Embryonic facial prominence (tissue), 1 donor: Measurements from ENCODE around the gene C1QTNF1.
"Not testable (repeated sequence)": the region's sequence is repeated elsewhere in the genome, so short reads cannot be mapped to it uniquely, and the experiment has no call there.

ENCODE experiments used
- DNase-seq: peaks from one replicate; pipeline ENCODE4 v3.0.0-alpha.2; 2016; ENCODE audit errors: extremely low spot score

The C1QTNF1 gene

GRCh38 chr17:79005063-79005861 is 18.7 kb upstream of the C1QTNF1 start:
- DNase-seq, result no peak

DNA sequence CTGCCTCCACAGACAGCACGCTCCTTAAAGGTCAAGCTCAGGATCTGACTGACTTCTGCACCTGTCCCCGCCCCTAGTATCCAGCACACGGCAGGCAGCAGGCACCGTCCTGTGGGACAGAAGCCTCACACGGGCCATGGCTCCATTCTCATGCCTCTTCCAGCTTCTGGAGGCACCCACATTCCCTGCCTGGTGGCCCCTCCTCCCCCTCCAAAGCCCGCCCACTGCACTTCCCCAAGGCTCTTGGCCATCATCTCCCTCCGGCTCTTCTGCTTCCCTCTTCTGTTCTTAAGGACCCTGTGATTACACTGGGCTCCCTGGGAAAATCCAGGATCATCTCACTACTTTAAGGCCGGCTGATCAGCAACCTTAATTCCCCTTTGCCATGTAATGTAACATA is 17.9 kb upstream of the C1QTNF1 start:
- DNase-seq, result no peak

- DNase-seq, result no peak
Measured at GRCh38 chr17:79006794-79007503, 17.0 kb upstream of the C1QTNF1 start.

DNA sequence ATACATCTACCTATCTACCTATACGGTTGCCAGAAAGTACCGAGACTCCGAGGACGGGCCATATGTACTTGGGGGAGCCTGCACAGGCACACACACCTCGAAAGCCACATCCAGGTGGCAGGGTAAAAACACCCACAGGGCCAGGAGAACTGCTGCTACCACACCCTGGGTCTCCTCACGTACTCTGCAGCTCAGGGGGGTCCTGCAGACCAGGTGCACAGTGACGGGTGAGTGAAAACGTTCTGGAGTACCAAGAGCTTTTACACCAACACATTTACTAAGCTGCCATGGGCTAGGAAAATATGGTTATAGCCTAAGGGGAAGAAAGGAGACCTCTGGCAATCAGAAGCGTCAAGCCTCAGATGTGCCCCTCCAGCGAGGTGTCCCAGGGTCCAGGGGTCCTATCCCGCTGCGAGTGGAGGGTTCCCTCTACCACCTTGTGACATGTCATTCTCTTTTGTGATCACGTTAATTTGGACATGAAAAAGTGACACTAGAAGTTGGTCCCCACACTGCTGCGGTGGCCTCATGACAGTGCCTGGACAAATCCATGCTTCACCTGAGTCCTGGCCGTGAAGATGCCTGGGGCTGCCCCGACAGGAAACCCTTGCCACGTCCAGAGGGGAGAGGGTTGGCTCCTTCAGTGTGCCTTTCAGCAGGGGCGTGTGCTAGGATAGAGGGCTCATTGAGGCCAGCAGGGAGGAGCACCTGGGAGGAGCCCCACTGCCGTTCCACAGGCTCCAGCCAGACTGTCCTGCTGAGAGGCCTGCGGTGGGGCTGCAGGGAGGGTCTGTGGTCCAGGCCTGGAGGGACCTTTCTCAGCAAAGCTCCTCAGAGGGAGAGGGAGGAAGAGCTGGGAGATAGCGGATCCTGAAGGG is 16.2 kb upstream of the C1QTNF1 start:
- DNase-seq, result no peak

DNA sequence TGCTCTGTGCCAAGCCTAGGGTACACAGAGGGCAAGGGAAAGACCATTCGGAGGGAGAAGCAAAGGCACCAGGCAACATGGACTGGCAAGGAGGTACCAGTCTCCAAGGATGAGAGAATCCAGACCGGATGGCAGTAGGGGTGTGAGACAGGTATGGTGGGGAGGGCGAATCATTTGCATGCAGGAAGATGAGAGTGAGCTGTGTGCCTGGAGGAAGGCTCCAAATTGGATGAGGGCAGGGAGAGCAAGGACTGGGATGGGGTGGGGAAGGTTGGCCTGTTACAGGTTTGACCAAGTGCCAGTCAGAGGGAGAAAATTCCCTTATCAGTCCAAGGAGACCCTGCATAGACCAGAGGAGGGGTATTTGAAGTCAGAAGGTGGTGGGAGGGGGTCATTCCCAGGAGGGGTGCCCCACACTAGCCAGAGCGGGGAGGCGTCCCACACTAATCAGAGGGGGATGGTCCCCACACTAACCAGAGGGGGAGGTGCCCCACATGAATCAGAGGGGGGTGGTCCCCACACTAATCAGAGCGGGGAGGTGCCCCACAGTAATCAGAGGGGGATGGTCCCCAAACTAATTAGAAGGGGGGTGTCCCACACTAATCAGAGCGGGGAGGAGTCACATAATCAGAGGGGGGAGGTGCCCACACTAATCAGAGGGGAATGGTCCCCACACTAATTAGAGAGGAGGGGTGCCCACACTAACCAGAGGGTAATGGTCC is 15.1 kb upstream of the C1QTNF1 start:
- DNase-seq, result no peak

DNA sequence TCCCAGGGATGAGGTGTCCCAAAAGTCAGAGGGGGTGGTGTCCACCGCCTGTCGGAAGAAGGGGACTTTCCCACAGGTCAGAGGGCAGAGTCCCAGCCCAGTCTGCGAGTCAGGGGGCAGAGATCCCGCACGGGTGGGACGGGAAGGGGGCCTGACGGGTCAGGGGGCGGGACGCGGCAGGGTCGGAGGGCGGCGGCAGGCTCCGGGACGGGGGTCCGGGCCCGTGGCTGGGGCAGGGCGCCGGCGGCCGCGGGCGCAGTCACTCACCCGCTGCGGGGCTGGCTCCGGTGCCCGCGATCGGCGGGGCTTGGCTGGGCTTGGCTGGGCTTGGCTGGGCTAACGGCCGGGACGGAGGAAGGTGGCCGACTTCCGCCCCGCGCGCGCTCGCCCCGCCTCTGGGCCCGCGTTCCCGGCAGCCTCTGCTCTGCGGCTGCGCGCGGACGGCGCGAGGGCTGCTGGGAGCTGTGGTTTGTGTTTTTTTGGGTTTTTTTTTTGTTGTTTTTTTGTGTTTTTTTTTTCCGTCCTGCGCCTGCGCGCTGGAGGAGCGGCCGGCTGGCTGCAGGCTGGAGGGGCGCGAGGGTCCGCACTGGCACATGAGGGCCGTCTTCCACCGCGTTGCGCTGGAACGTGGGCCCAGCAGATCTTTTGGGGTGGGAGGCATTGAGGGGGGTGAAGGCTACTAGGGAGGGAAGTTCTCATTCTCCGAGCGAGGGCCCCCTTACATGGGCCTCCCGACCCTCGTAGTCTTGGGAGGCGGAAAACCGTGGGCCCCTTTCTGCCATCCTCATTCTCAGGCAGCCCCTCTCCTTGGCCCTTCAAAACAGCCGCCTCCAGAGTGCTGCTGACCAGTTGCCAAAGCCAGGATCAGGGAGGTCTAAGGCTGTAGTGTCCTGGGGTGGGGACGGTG is 14.3 kb upstream of the C1QTNF1 start, which contains the start of gene CANT1:
Gene CANT1, minus strand, starts transcription at position 368 of the 907 bp plus-strand sequence. CDS start 12,142 bp downstream, outside the sequence.
- peak; percentile 42 for DNase-seq

DNA sequence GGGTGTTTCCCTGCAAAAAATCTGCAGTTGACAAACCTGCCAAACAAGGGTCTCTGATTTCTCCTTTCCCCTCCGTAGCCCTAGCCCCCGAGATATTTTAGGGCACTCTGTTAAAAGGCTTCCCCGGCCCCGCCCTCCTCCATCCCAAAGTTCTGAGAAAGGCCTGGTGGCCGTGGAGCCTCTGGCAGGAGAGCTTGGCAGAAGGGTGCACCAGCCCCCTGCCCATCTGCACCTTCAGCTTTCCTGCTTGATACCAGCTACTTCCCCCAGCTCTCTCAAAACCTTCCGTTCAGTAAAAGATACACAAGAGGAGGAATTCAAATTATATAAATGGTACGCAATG is 13.7 kb upstream of the C1QTNF1 start:
- no peak for DNase-seq

- DNase-seq, result no peak
Measured at GRCh38 chr17:79011451-79012147, 12.4 kb upstream of the C1QTNF1 start.

DNA sequence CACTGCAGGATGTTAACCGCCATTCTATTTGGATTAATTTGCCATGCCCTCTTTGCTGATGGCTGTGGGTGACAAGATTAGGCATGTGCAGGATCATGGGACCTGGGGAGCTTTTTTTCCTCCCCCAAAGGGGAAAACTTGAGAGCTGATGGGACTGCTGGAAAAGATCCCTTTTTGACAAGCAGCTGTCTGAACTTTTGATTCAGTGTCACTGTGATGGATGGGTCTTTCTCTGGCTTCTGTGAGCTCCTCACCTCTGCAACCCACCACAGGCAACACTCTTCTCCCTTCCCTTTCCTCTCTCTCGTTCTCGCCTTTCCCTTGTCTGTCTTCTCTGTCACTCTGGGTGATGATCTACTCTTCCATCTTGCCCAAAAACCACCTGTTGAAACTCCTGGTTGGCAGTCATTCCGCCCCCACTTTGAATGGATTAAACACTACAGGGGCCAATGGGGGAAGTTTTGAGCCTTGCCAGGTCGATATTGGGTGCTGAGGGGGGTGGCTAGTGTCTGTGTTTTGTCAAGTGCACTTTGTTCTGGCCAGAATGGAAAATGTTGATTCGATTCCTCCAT is 11.3 kb upstream of the C1QTNF1 start:
- no peak for DNase-seq

GRCh38 chr17:79014158-79014758 is 9.7 kb upstream of the C1QTNF1 start:
- DNase-seq, result no peak

- no peak for DNase-seq
Measured at GRCh38 chr17:79017546-79018369, 6.2 kb upstream of the C1QTNF1 start.

GRCh38 chr17:79018370-79018695 is 5.6 kb upstream of the C1QTNF1 start:
- no peak for DNase-seq

- DNase-seq, result no peak
Measured at GRCh38 chr17:79019261-79019631, 4.7 kb upstream of the C1QTNF1 start.

DNA sequence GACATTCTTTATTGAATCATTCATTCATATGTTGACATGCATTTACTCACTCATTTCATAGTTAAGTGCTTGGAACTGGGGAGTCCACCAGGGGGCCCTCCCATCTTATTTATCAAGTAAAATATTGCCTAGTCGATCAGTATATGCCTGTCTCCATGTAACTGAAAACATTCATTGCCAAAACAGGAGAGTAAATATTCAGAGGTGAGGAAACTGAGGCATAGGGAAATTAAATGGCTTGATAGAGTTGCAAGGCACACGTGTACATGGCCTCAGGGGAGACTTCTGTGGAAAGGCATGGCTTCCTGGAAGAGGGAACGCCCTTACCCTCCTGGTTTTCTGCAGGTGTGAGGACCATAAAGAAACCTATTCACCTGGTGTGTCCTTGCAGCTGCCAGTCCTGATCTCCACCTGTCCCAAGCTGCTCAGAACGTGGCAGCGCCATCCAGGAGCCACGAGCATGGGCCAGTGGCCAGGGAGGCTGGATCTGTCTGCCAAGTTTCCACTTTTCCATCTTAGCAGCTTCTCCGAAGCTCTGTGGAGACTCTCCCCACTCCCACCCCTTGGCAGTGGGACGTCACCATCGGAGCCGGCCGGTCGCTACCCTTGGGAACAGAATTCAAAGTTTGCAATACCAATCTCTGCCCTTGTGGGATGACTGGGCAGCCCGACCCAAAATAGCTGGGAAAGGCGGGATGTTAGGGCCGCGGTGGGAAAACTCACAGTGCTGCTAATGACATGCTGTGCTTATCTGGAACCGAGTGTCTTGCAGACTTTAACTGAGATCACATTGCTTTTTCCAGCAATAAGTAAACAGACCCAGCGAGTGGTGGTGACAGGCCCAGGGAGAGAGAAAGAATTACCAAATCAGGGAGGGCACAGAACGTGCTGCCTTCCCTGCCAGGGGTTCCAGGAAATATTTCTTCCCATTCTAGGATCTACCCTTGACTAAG is 4.1 kb upstream of the C1QTNF1 start:
- peak; percentile 27 for DNase-seq

- DNase-seq, result no peak
Measured at GRCh38 chr17:79020631-79021301, 3.2 kb upstream of the C1QTNF1 start.

- DNase-seq, result not testable (repeated sequence)
Measured at GRCh38 chr17:79021929-79022328, 2.0 kb upstream of the C1QTNF1 start.
